SK-N-MC (cell line): Measurements from ENCODE around the gene CLDN4.

Experiments used
- EZH2 ChIP-seq: fragments of 200-600 bp; sonication (generic); IDR thresholded peaks from one replicate; pipeline ENCODE4 v1.6.1; 2017; ENCODE audit warnings: antibody characterized with exemption
- FOXP2 ChIP-seq: optimal IDR thresholded peaks from 2 replicates; pipeline ENCODE3; 2011; ENCODE audit warnings: mild to moderate bottlenecking, moderate library complexity; ENCODE audit not compliant: insufficient read depth; ENCODE audit errors: extremely low read length, control extremely low read depth
- POLR2AphosphoS5 ChIP-seq: IDR thresholded peaks from 2 replicates; pipeline ENCODE4 v1.6.1; 2012; ENCODE audit warnings: mild to moderate bottlenecking, low read depth, low read length, borderline replicate concordance

- TF ChIP-seq EZH2 (no peak), POLR2AphosphoS5 (no peak), FOXP2 (no peak)
Observed at GRCh38 chr7:73789051-73789450, 41.7 kb upstream of the CLDN4 start.
